PC-3 (cell line): Measurements from ENCODE around the gene SLC9A3.

Experiments
- CTCF ChIP-seq: fragments of 300-600 bp; sonication (generic); conservative IDR thresholded peaks from 2 replicates; pipeline ENCODE4 v1.5.1; 2017; ENCODE audit warnings: antibody characterized with exemption, low read depth, mild to moderate bottlenecking, low read length
- EZH2 ChIP-seq: fragments of 300-600 bp; sonication (generic); IDR thresholded peaks from one replicate; pipeline ENCODE4 v1.6.1; 2017; ENCODE audit warnings: antibody characterized with exemption, mild to moderate bottlenecking, low read length; ENCODE audit not compliant: unreplicated experiment

- no peak for TF ChIP-seq CTCF
- TF ChIP-seq EZH2, result no peak
These were observed 36.0 kb downstream of the SLC9A3 start for GRCh38 chr5:488241-488640.
